LNCaP clone FGC (cell line): ENCODE data around the gene OS9.
"Not testable (repeated sequence)": the region's sequence is repeated elsewhere in the genome, so short reads cannot be mapped to it uniquely, and the experiment has no call there.

Experiments
- DNase-seq: peaks from one replicate; pipeline ENCODE4 v3.0.0-alpha.2; 2011; ENCODE audit warnings: low read depth
- H3K4me3 ChIP-seq: 2 replicates; pipeline ENCODE4 v1.5.1; 2011; ENCODE audit warnings: mild to moderate bottlenecking, low read depth, low read length, control low read depth
- TF ChIP-seq, protein P1 (sequence below): IDR thresholded peaks from 2 replicates; pipeline ENCODE4 v1.5.1; 2012; ENCODE audit warnings: mild to moderate bottlenecking; ENCODE audit not compliant: control insufficient read depth, insufficient read depth; ENCODE audit errors: extremely low read depth

Gene OS9

DNA sequence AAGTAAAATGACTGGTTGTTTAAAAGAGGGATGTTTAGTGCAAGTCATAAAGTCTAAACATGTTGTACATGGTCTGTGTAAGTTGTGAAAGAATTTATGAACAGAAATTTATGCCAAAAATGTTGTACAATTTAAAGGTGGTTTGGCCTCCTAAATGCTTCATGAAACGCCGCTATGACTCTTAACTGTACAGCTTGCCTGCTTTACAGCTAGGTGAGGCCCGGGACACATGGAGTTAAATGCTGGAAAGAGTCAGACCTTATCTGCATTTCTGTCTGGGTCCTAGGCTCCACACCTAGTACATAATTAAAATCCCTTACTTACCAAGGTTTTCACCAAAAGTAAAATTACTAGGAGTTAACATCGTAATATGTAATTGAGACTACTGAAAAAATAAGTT is 32.6 kb upstream of the OS9 start:
- no peak for DNase-seq
- TF ChIP-seq, protein P1, sequence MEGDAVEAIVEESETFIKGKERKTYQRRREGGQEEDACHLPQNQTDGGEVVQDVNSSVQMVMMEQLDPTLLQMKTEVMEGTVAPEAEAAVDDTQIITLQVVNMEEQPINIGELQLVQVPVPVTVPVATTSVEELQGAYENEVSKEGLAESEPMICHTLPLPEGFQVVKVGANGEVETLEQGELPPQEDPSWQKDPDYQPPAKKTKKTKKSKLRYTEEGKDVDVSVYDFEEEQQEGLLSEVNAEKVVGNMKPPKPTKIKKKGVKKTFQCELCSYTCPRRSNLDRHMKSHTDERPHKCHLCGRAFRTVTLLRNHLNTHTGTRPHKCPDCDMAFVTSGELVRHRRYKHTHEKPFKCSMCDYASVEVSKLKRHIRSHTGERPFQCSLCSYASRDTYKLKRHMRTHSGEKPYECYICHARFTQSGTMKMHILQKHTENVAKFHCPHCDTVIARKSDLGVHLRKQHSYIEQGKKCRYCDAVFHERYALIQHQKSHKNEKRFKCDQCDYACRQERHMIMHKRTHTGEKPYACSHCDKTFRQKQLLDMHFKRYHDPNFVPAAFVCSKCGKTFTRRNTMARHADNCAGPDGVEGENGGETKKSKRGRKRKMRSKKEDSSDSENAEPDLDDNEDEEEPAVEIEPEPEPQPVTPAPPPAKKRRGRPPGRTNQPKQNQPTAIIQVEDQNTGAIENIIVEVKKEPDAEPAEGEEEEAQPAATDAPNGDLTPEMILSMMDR = no peak

DNA sequence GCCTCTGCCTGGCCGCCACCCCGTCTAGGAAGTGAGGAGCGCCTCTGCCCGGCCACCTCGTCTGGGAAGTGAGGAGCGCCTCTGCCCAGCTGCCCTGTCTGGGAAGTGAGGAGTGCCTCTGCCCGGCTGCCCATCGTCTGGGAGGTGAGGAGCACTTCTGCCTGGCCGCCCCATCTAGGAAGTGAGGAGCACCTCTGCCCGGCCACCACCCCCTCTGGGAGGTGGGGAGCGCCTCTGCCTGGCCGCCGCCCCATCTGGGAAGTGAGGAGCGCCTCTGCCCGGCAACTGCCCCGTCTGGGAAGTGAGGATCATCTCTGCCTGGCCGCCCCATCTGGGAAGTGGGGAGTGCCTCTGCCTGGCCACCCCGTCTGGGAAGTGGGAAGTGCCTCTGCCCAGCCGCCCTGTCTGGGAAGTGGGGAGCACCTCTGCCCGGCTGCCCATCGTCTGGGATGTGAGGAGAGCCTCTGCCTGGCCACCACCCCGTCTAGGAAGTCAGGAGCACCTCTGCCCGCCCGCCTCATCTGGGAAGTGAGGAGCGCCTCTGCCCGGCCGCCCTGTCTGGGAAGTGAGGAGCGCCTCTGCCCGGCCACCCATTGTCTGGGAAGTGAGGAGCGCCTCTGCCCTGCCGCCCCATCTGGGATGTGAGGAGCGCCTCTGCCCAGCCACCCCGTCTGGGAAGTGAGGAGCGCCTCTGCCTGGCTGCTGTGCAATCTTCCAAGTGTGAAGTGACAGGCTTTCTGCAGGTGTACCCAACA is 28.7 kb upstream of the OS9 start:
- DNase-seq, H3K4me3 ChIP-seq: not testable (repeated sequence)

More for the DNA sequence above, 32.6 kb upstream of the OS9 start:
- H3K4me3 ChIP-seq = no peak overlapping the region

DNA sequence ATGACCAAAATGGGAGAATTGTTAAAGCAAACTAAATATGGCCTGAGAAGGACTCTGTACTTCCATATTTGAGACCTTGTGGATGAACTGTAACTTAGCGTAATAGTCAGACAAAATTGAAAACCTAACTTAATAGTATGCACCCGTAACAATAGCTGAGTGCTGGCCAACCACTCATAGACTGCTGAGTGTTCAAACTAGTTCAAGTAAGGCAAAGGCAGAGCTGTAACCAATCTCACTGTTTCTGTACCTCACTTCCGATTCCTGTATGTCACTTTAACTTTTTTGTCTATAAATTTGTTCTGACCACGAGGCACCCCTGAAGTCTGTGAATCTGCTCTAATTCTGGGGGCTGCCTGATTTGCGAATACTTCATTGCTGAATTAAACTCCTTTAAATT is 27.0 kb upstream of the OS9 start:
- no peak overlapping the region for H3K4me3 ChIP-seq
- TF ChIP-seq, protein P1 = no peak
- DNase-seq = no peak

DNA sequence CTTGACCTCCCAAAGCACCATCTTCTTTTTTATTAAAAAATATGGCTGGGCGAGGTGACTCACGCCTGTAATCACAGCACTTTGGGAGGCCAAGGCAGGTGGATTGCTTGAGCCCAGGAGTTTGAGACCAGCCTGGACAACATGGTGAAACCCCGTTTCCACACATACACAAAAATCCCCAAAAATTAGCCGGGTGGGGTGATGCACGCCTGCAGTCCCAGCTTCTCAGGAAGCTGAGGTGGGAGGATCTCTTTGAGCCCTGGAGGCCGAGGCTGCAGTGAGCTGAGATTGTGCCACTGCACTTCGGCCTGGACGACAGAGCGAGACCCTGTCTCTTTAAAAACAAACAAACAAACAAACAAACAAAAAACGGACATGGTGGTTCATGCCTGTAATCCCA is 24.2 kb upstream of the OS9 start:
- not testable (repeated sequence) for H3K4me3 ChIP-seq, DNase-seq

DNA sequence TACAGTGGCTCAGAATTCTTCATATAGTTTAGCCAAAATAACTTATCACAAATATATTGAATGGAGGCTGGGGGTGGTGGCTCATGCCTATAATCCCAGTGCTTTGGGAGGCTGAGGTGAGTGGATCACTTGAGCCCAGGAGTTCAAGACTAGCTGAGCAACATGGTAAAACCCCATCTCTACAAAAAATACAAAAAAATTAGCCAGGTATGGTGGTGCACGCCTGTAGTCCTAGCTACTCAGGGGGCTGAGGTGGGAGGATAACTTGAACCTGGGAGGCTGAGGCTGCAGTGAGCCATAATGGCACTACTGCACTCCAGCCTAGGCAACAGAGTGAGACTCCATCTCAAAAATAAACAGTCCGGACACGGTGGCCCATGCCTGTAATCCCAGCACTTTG is 22.1 kb upstream of the OS9 start:
- not testable (repeated sequence) for H3K4me3 ChIP-seq, DNase-seq

DNA sequence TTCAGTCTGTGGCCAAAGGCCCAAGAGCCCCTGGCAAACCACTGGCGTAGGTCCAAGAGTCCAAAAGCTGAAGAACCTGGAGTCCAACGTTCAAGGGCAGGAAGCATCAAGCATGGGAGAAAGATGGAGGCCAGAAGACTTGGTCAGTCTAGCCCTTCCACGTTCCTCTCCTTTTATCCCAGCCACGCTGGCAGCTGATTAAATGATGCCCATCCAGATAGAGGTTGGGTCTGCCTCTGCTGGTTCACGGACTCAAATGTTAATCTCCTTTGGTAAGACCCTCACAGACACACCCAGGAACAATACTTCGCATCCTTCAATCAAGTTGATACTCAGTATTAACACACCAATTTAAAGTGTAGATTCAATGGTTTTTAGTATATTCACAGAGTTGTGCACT is 21.1 kb upstream of the OS9 start:
- no peak overlapping the region for H3K4me3 ChIP-seq
- TF ChIP-seq, protein P1 = no peak
- DNase-seq = no peak

DNA sequence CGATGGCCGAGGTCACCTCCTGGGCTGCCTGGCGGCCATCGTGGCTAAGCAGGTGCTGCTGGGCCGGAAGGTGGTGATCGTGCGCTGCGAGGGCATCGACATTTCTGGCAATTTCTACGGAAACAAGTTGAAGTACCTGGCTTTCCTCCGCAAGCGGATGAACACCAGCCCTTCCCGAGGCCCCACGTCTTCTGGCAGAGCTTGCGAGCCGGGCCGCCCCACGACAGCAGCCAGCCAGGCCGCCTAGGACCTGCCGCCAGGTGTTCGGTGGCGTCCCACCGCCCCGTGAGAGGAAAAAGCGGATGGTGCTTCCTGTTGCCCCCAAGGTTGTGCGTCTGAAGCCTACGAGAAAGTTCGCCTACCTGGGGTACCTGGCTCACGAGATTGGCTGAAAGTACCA is 19.2 kb upstream of the OS9 start:
- H3K4me3 ChIP-seq = no peak overlapping the region
- TF ChIP-seq, protein P1 = no peak
- no peak for DNase-seq

DNA sequence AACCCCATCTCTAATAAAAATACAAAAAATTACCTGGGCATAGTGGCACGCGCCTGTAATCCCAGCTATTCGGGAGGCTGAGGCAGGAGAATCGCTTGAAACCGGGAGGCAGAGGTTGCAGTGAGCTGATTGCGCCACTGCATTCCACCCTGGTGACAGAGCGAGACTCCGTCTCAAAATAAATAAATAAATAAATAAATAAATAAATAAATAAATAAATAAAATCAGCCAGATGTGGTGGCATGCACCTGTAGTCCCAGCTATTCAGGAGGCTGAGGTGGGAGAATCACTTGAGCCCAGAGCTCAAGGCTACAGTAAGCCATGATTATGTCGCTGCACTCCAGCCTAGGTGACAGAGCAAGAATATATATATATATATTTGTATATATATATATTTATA is 16.0 kb upstream of the OS9 start:
- not testable (repeated sequence) for DNase-seq, H3K4me3 ChIP-seq

DNA sequence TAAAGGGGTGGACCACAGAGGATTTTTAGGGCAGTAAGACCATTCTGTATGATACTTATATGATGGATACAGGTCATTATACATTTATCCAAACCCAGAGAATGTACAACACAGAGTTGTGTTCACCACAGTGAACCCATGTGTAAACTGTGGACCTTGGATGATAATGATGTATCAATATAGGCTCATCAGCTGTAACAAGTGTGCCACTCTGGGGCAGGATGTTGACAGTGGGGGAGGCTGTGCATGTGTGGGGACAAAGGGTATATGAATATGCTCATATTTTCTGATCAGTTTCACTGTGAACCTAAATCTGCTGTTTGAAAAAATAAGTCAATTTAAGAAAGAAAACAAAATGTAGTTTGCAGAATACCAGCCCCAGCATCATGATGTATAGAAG is 14.2 kb upstream of the OS9 start:
- TF ChIP-seq, protein P1 = no peak
- DNase-seq = no peak
- H3K4me3 ChIP-seq = no peak overlapping the region
